ENCODE data around the gene TOM1L1.

The TOM1L1 gene

GRCh38 chr17:54992797-54993639, 92.4 kb downstream of the TOM1L1 start:
- no peak for DNase-seq (ENCODE audit: low read depth)

GRCh38 chr17:54996441-54996840, 95.8 kb downstream of the TOM1L1 start:
- DNase-seq (ENCODE audit: low read depth), result no peak

- DNase-seq (ENCODE audit: low read depth), result no peak
Measured at GRCh38 chr17:55002458-55002857, 101.8 kb downstream of the TOM1L1 start.

GRCh38 chr17:55004484-55004883, 103.8 kb downstream of the TOM1L1 start:
- no peak for DNase-seq (ENCODE audit: low read depth)

GRCh38 chr17:55005520-55005919, 104.9 kb downstream of the TOM1L1 start:
- no peak for DNase-seq (ENCODE audit: low read depth)

All from T follicular helper cell (primary cell).